IMR-90 (cell line): ENCODE data around the gene ANTXR2. TPM values are rescaled to one million over a fixed set of nuclear protein-coding genes. Genes with fewer than 3 reads are reported as not detected.

ENCODE experiments used
- ATAC-seq: fragments of 200-7000 bp; cut with Tn5 transposase; 2 replicates; pipeline ENCODE4 v1.9.1; 2020; ENCODE audit warnings: low read depth, mild to moderate bottlenecking, moderate library complexity
- BruUV-seq: library from RNA; stranded (reverse); fragments of 400-500 nt; replicated peaks from 2 replicates; lab custom pipeline; 2021; lab: Mats Ljungman, UMichigan
- CTCF ChIA-PET: fragments of 300-600 bp; formaldehyde crosslinking; extraction: SDS; loops from one replicate; lab custom pipeline; 2021; ENCODE audit warnings: antibody characterized with exemption; lab: Yijun Ruan, JAX
- POLR2A ChIA-PET: fragments of 300-600 bp; sonication (Branson Sonifier 250); formaldehyde crosslinking; loops from one replicate; lab custom pipeline; 2022; ENCODE audit warnings: antibody characterized with exemption; ENCODE audit not compliant: unreplicated experiment; lab: Charles Lee
- DNase-seq: peaks from one replicate; pipeline ENCODE4 v3.0.0; 2013
- H2AFZ ChIP-seq: replicated peaks from 2 replicates; pipeline ENCODE3; 2013; ENCODE audit warnings: low read length, mild to moderate bottlenecking; ENCODE audit not compliant: poor library complexity
- H2AK5ac ChIP-seq: 2 replicates; pipeline ENCODE4 v1.6.1; 2013; ENCODE audit warnings: low read depth, low read length, inconsistent platforms
- H2AK9ac ChIP-seq: replicated peaks from 2 replicates; pipeline ENCODE3; 2013; ENCODE audit warnings: mild to moderate bottlenecking, low read depth, low read length, moderate library complexity; ENCODE audit not compliant: poor library complexity
- H2BK120ac ChIP-seq: 2 replicates; pipeline ENCODE4 v1.6.1; 2013; ENCODE audit warnings: low read depth, low read length, inconsistent platforms
- H2BK15ac ChIP-seq: 3 replicates; pipeline ENCODE4 v1.6.1; 2013; ENCODE audit warnings: low read depth, low read length, inconsistent platforms
- H2BK20ac ChIP-seq: 2 replicates; pipeline ENCODE4 v1.6.1; 2013; ENCODE audit warnings: low read depth, mild to moderate bottlenecking, inconsistent platforms, low read length, moderate library complexity
- H2BK5ac ChIP-seq: 2 replicates; pipeline ENCODE4 v1.6.1; 2013; ENCODE audit warnings: mild to moderate bottlenecking, low read depth, low read length, inconsistent platforms; ENCODE audit not compliant: poor library complexity, severe bottlenecking
- H3K14ac ChIP-seq: replicated peaks from 2 replicates; pipeline ENCODE4 v1.6.1; 2013; ENCODE audit warnings: low read depth, low read length, inconsistent platforms
- H3K18ac ChIP-seq: 2 replicates; pipeline ENCODE4 v1.6.1; 2013; ENCODE audit warnings: low read depth, low read length, control low read depth
- H3K23ac ChIP-seq: 2 replicates; pipeline ENCODE4 v1.6.1; 2013; ENCODE audit warnings: low read depth, low read length, inconsistent platforms
- H3K27ac ChIP-seq: 2 replicates; pipeline ENCODE4 v1.5.1; 2013; ENCODE audit warnings: mild to moderate bottlenecking, control low read depth, low read length; ENCODE audit not compliant: insufficient read depth
- H3K27me3 ChIP-seq: 2 replicates; pipeline ENCODE4 v1.6.1; 2013; ENCODE audit warnings: low read length; ENCODE audit not compliant: control insufficient read depth, insufficient read depth
- H3K36me3 ChIP-seq: 2 replicates; pipeline ENCODE4 v1.6.1; 2013; ENCODE audit warnings: low read length, mixed read lengths; ENCODE audit not compliant: control insufficient read depth, insufficient read depth
- H3K4ac ChIP-seq: 2 replicates; pipeline ENCODE4 v1.6.1; 2013; ENCODE audit warnings: low read depth, low read length, inconsistent platforms
- H3K4me1 ChIP-seq: 2 replicates; pipeline ENCODE4 v1.6.1; 2013; ENCODE audit warnings: low read length, mixed read lengths; ENCODE audit not compliant: control insufficient read depth, insufficient read depth
- H3K4me2 ChIP-seq: 2 replicates; pipeline ENCODE4 v1.6.1; 2013; ENCODE audit warnings: low read depth, mild to moderate bottlenecking, control low read depth, low read length, moderate library complexity
- H3K4me3 ChIP-seq: 2 replicates; pipeline ENCODE4 v1.5.1; 2013; ENCODE audit warnings: low read depth, mild to moderate bottlenecking, control low read depth, low read length, moderate library complexity; ENCODE audit not compliant: insufficient read depth
- H3K56ac ChIP-seq: 2 replicates; pipeline ENCODE4 v1.6.1; 2013; ENCODE audit warnings: low read length, inconsistent platforms; ENCODE audit not compliant: insufficient read depth; ENCODE audit errors: extremely low read depth
- H3K79me1 ChIP-seq, 2 experiments: 2 replicates each; pipeline ENCODE4 v1.6.1; 2013; ENCODE audit warnings: low read length in 2 of 2, inconsistent platforms in 1 of 2, low read depth in 1 of 2
- H3K9ac ChIP-seq: 2 replicates; pipeline ENCODE4 v1.6.1; 2013; ENCODE audit warnings: low read depth, low read length, control low read depth
- H3K9me1 ChIP-seq: 2 replicates; pipeline ENCODE4 v1.6.1; 2013; ENCODE audit warnings: low read length, inconsistent platforms; ENCODE audit not compliant: insufficient read depth
- H3K9me3 ChIP-seq: 2 replicates; pipeline ENCODE4 v1.6.1; 2013; ENCODE audit warnings: low read length; ENCODE audit not compliant: control insufficient read depth, insufficient read depth
- H4K20me1 ChIP-seq: 2 replicates; pipeline ENCODE4 v1.6.1; 2013; ENCODE audit warnings: low read length, inconsistent platforms; ENCODE audit not compliant: insufficient read depth
- H4K5ac ChIP-seq: 2 replicates; pipeline ENCODE4 v1.6.1; 2013; ENCODE audit warnings: mild to moderate bottlenecking, low read depth, low read length, control low read depth
- H4K8ac ChIP-seq, 2 experiments: 2 replicates each; pipeline ENCODE4 v1.6.1; 2013; ENCODE audit warnings: low read depth in 2 of 2, low read length in 2 of 2, control low read depth in 1 of 2, inconsistent platforms in 1 of 2
- H4K91ac ChIP-seq: 2 replicates; pipeline ENCODE4 v1.6.1; 2013; ENCODE audit warnings: low read depth, low read length, inconsistent platforms; ENCODE audit not compliant: insufficient read depth
- BHLHE40 ChIP-seq: fragments of 150-350 bp; IDR thresholded peaks from 2 replicates; pipeline ENCODE4 v1.6.1; 2016; ENCODE audit warnings: mild to moderate bottlenecking, low read depth, low read length
- ELK1 ChIP-seq: fragments of 150-350 bp; IDR thresholded peaks from 2 replicates; pipeline ENCODE4 v1.6.1; 2016; ENCODE audit warnings: low read depth, mild to moderate bottlenecking, low read length, moderate library complexity, borderline replicate concordance
- MAZ ChIP-seq: IDR thresholded peaks from 2 replicates; pipeline ENCODE4 v1.6.1; 2012; ENCODE audit warnings: low read depth, mild to moderate bottlenecking, low read length, improper control_type of control experiment, moderate library complexity, borderline replicate concordance
- POLR2A ChIP-seq: IDR thresholded peaks from 2 replicates; pipeline ENCODE4 v1.6.1; 2012; ENCODE audit warnings: mild to moderate bottlenecking, low read depth, low read length
- RCOR1 ChIP-seq: IDR thresholded peaks from 2 replicates; pipeline ENCODE4 v1.6.1; 2012; ENCODE audit warnings: mild to moderate bottlenecking, low read length, improper control_type of control experiment; ENCODE audit not compliant: insufficient replicate concordance
- USF2 ChIP-seq: fragments of 150-350 bp; IDR thresholded peaks from 2 replicates; pipeline ENCODE4 v1.6.1; 2017; ENCODE audit warnings: mild to moderate bottlenecking, antibody characterized with exemption, low read length, low read depth
- WGBS, 2 experiments: methylation state at CpG; one replicate each; pipeline versions ENCODE4 v1.1.5 to v1.1.7; 2013; ENCODE audit warnings: missing lambda C conversion rate in 2 of 2; ENCODE audit not compliant: insufficient read length in 1 of 2; ENCODE audit errors: extremely low coverage in 2 of 2; 5-methylcytosine and 5-hydroxymethylcytosine counted together
- dilution Hi-C: fragments of 300-500 bp; cut with HindIII; formaldehyde crosslinking; loops from one replicate; pipeline ENCODE4 v1.14.3; 2018; ENCODE audit warnings: low sequenced_read_pairs; ENCODE audit not compliant: unreplicated experiment
- in situ Hi-C: fragments of 300-500 bp; cut with MboI; formaldehyde crosslinking; loops from 3 replicates; pipeline ENCODE4 v1.14.3; 2019; ENCODE audit warnings: low sequenced_read_pairs, inconsistent platforms, mixed read lengths
- intact Hi-C: fragments of 100-400 bp; cut with micrococcal nuclease; formaldehyde crosslinking; loops from 2 replicates; pipeline ENCODE4 v1.10.0; 2022
- polyA plus RNA-seq, 3 experiments: library from polyadenylated mRNA; depleted of rRNA; stranded (reverse); fragments of >200 nt; gene quantifications; 2 replicates each; pipeline ENCODE4 v1.2.3, GENCODE V29; 2012; ENCODE audit warnings: low replicate concordance in 1 of 3
- total RNA-seq: library from RNA; depleted of rRNA; stranded (reverse); fragments of >200 nt; gene quantifications from 2 replicates; pipeline ENCODE4 v1.2.3, GENCODE V29; 2012

The ANTXR2 gene
- total and polyA plus RNA-seq, 2 of the 4 experiments (the other 2 are of a cell fraction), result 46.8 to 88.5 TPM

- no peak overlapping the region for H3K56ac ChIP-seq
- no peak overlapping the region for H4K91ac ChIP-seq
- CTCF ChIA-PET, result interaction anchor here (0.7 to 1.7 kb wide), 3 partner anchors 9 to 511 kb away, joined by 3 to 7 read pairs (median 3); no protein-coding TSS in a partner anchor
- H2AFZ ChIP-seq, result no peak overlapping the region
- in situ Hi-C loops (no loop called here), dilution Hi-C loops (no loop called here), intact Hi-C loops (loop anchor here (10.0 kb wide), 1 partner anchor 220 kb away; the partner anchor contains the start of gene ANTXR2)
- H2BK120ac ChIP-seq, result no peak overlapping the region; the same call in 1 of the 2 replicates
- DNase-seq (peak; percentile 8), ATAC-seq (peak; percentile 43)
- H3K14ac ChIP-seq, result no peak overlapping the region
- H3K9me3 ChIP-seq, result no peaks in the 10 kb centered on the region
- no peaks in the 10 kb centered on the region for H4K20me1 ChIP-seq
- no peaks in the 10 kb centered on the region for H3K79me1 ChIP-seq
- no CpG with 5 or more reads among the region's 4 CpGs for WGBS, 2 experiments
- peak overlapping the region; percentile 16; the same call in 1 of the 2 replicates for H2BK20ac ChIP-seq
- no peak overlapping the region for H4K5ac ChIP-seq
- no peak overlapping the region for H2AK9ac ChIP-seq
- H3K9ac ChIP-seq, result peak overlapping the region; percentile 14; the same call in 1 of the 2 replicates
- H3K4me3 ChIP-seq, result no peak overlapping the region
- H3K9me1 ChIP-seq, result no peaks in the 10 kb centered on the region
- no peak overlapping the region for H3K23ac ChIP-seq
- no TSS peak for BruUV-seq
- peak overlapping the region; percentile 54; the same call in 1 of the 2 replicates for H3K18ac ChIP-seq
- H2BK5ac ChIP-seq, result no peak overlapping the region
- TF ChIP-seq BHLHE40 (no peak), POLR2A (no peak), MAZ (no peak), ELK1 (no peak), USF2 (no peak), RCOR1 (no peak)
- H3K27me3 ChIP-seq, result no peaks in the 10 kb centered on the region
- H3K4ac ChIP-seq, result no peak overlapping the region
- POLR2A ChIA-PET, result no interaction called here
- H3K36me3 ChIP-seq, result no peaks in the 10 kb centered on the region
- H2BK15ac ChIP-seq, result no peak overlapping the region
- no peak overlapping the region for H2AK5ac ChIP-seq
- peak overlapping the region; percentile 54; the same call in 1 of the 2 replicates for H3K27ac ChIP-seq
- H4K8ac ChIP-seq, result no peak overlapping the region
- peaks cover 7% of the 10 kb centered on the region for H3K4me1 ChIP-seq
- H3K4me2 ChIP-seq, result peak overlapping the region; percentile 7; the same call in 1 of the 2 replicates
These were observed 218.1 kb downstream of the ANTXR2 start for GRCh38 chr4:79854856-79855502.
